IMR-90 (cell line): ENCODE results near the gene ATG14. TPM values are rescaled to one million over a fixed set of nuclear protein-coding genes. Genes with fewer than 3 reads are reported as not detected.

ENCODE experiments used
- ATAC-seq: fragments of 200-7000 bp; cut with Tn5 transposase; 2 replicates; pipeline ENCODE4 v1.9.1; 2020; ENCODE audit warnings: low read depth, mild to moderate bottlenecking, moderate library complexity
- BruUV-seq: library from RNA; stranded (reverse); fragments of 400-500 nt; replicated peaks from 2 replicates; lab custom pipeline; 2021; lab: Mats Ljungman, UMichigan
- CTCF ChIA-PET: fragments of 300-600 bp; formaldehyde crosslinking; extraction: SDS; loops from one replicate; lab custom pipeline; 2021; ENCODE audit warnings: antibody characterized with exemption; lab: Yijun Ruan, JAX
- POLR2A ChIA-PET: fragments of 300-600 bp; sonication (Branson Sonifier 250); formaldehyde crosslinking; loops from one replicate; lab custom pipeline; 2022; ENCODE audit warnings: antibody characterized with exemption; ENCODE audit not compliant: unreplicated experiment; lab: Charles Lee
- DNase-seq: peaks from one replicate; pipeline ENCODE4 v3.0.0; 2013
- H2AFZ ChIP-seq: replicated peaks from 2 replicates; pipeline ENCODE3; 2013; ENCODE audit warnings: low read length, mild to moderate bottlenecking; ENCODE audit not compliant: poor library complexity
- H2AK5ac ChIP-seq: 2 replicates; pipeline ENCODE4 v1.6.1; 2013; ENCODE audit warnings: low read depth, low read length, inconsistent platforms
- H2AK9ac ChIP-seq: replicated peaks from 2 replicates; pipeline ENCODE3; 2013; ENCODE audit warnings: mild to moderate bottlenecking, low read depth, low read length, moderate library complexity; ENCODE audit not compliant: poor library complexity
- H2BK120ac ChIP-seq: 2 replicates; pipeline ENCODE4 v1.6.1; 2013; ENCODE audit warnings: low read depth, low read length, inconsistent platforms
- H2BK15ac ChIP-seq: 3 replicates; pipeline ENCODE4 v1.6.1; 2013; ENCODE audit warnings: low read depth, low read length, inconsistent platforms
- H2BK20ac ChIP-seq: 2 replicates; pipeline ENCODE4 v1.6.1; 2013; ENCODE audit warnings: low read depth, mild to moderate bottlenecking, inconsistent platforms, low read length, moderate library complexity
- H2BK5ac ChIP-seq: 2 replicates; pipeline ENCODE4 v1.6.1; 2013; ENCODE audit warnings: mild to moderate bottlenecking, low read depth, low read length, inconsistent platforms; ENCODE audit not compliant: poor library complexity, severe bottlenecking
- H3K14ac ChIP-seq: replicated peaks from 2 replicates; pipeline ENCODE4 v1.6.1; 2013; ENCODE audit warnings: low read depth, low read length, inconsistent platforms
- H3K18ac ChIP-seq: 2 replicates; pipeline ENCODE4 v1.6.1; 2013; ENCODE audit warnings: low read depth, low read length, control low read depth
- H3K23ac ChIP-seq: 2 replicates; pipeline ENCODE4 v1.6.1; 2013; ENCODE audit warnings: low read depth, low read length, inconsistent platforms
- H3K27ac ChIP-seq: 2 replicates; pipeline ENCODE4 v1.5.1; 2013; ENCODE audit warnings: mild to moderate bottlenecking, control low read depth, low read length; ENCODE audit not compliant: insufficient read depth
- H3K27me3 ChIP-seq: 2 replicates; pipeline ENCODE4 v1.6.1; 2013; ENCODE audit warnings: low read length; ENCODE audit not compliant: control insufficient read depth, insufficient read depth
- H3K36me3 ChIP-seq: 2 replicates; pipeline ENCODE4 v1.6.1; 2013; ENCODE audit warnings: low read length, mixed read lengths; ENCODE audit not compliant: control insufficient read depth, insufficient read depth
- H3K4ac ChIP-seq: 2 replicates; pipeline ENCODE4 v1.6.1; 2013; ENCODE audit warnings: low read depth, low read length, inconsistent platforms
- H3K4me1 ChIP-seq: 2 replicates; pipeline ENCODE4 v1.6.1; 2013; ENCODE audit warnings: low read length, mixed read lengths; ENCODE audit not compliant: control insufficient read depth, insufficient read depth
- H3K4me2 ChIP-seq: 2 replicates; pipeline ENCODE4 v1.6.1; 2013; ENCODE audit warnings: low read depth, mild to moderate bottlenecking, control low read depth, low read length, moderate library complexity
- H3K4me3 ChIP-seq: 2 replicates; pipeline ENCODE4 v1.5.1; 2013; ENCODE audit warnings: low read depth, mild to moderate bottlenecking, control low read depth, low read length, moderate library complexity; ENCODE audit not compliant: insufficient read depth
- H3K56ac ChIP-seq: 2 replicates; pipeline ENCODE4 v1.6.1; 2013; ENCODE audit warnings: low read length, inconsistent platforms; ENCODE audit not compliant: insufficient read depth; ENCODE audit errors: extremely low read depth
- H3K79me1 ChIP-seq, 2 experiments: 2 replicates each; pipeline ENCODE4 v1.6.1; 2013; ENCODE audit warnings: low read length in 2 of 2, inconsistent platforms in 1 of 2, low read depth in 1 of 2
- H3K9ac ChIP-seq: 2 replicates; pipeline ENCODE4 v1.6.1; 2013; ENCODE audit warnings: low read depth, low read length, control low read depth
- H3K9me1 ChIP-seq: 2 replicates; pipeline ENCODE4 v1.6.1; 2013; ENCODE audit warnings: low read length, inconsistent platforms; ENCODE audit not compliant: insufficient read depth
- H3K9me3 ChIP-seq: 2 replicates; pipeline ENCODE4 v1.6.1; 2013; ENCODE audit warnings: low read length; ENCODE audit not compliant: control insufficient read depth, insufficient read depth
- H4K20me1 ChIP-seq: 2 replicates; pipeline ENCODE4 v1.6.1; 2013; ENCODE audit warnings: low read length, inconsistent platforms; ENCODE audit not compliant: insufficient read depth
- H4K5ac ChIP-seq: 2 replicates; pipeline ENCODE4 v1.6.1; 2013; ENCODE audit warnings: mild to moderate bottlenecking, low read depth, low read length, control low read depth
- H4K8ac ChIP-seq, 2 experiments: 2 replicates each; pipeline ENCODE4 v1.6.1; 2013; ENCODE audit warnings: low read depth in 2 of 2, low read length in 2 of 2, control low read depth in 1 of 2, inconsistent platforms in 1 of 2
- H4K91ac ChIP-seq: 2 replicates; pipeline ENCODE4 v1.6.1; 2013; ENCODE audit warnings: low read depth, low read length, inconsistent platforms; ENCODE audit not compliant: insufficient read depth
- CHD1 ChIP-seq: IDR thresholded peaks from 2 replicates; pipeline ENCODE4 v1.6.1; 2012; ENCODE audit warnings: low read depth, low read length, improper control_type of control experiment
- MAZ ChIP-seq: IDR thresholded peaks from 2 replicates; pipeline ENCODE4 v1.6.1; 2012; ENCODE audit warnings: low read depth, mild to moderate bottlenecking, low read length, improper control_type of control experiment, moderate library complexity, borderline replicate concordance
- MXI1 ChIP-seq: IDR thresholded peaks from 2 replicates; pipeline ENCODE4 v1.6.1; 2012; ENCODE audit warnings: low read depth, mild to moderate bottlenecking, low read length, moderate library complexity, borderline replicate concordance
- NFE2L2 ChIP-seq: fragments of 150-350 bp; IDR thresholded peaks from 2 replicates; pipeline ENCODE4 v1.6.1; 2016; ENCODE audit warnings: low read depth, mild to moderate bottlenecking, low read length
- POLR2A ChIP-seq: IDR thresholded peaks from 2 replicates; pipeline ENCODE4 v1.6.1; 2012; ENCODE audit warnings: mild to moderate bottlenecking, low read depth, low read length
- RCOR1 ChIP-seq: IDR thresholded peaks from 2 replicates; pipeline ENCODE4 v1.6.1; 2012; ENCODE audit warnings: mild to moderate bottlenecking, low read length, improper control_type of control experiment; ENCODE audit not compliant: insufficient replicate concordance
- RFX5 ChIP-seq: IDR thresholded peaks from 2 replicates; pipeline ENCODE4 v1.8.0; 2012; ENCODE audit warnings: low read depth, mild to moderate bottlenecking, low read length, moderate library complexity
- SMC3 ChIP-seq: fragments of 150-350 bp; IDR thresholded peaks from 2 replicates; pipeline ENCODE4 v1.6.1; 2016; ENCODE audit warnings: low read depth, mild to moderate bottlenecking, antibody characterized with exemption, low read length, moderate library complexity
- WGBS, 2 experiments: methylation state at CpG; one replicate each; pipeline versions ENCODE4 v1.1.5 to v1.1.7; 2013; ENCODE audit warnings: missing lambda C conversion rate in 2 of 2; ENCODE audit not compliant: insufficient read length in 1 of 2; ENCODE audit errors: extremely low coverage in 2 of 2; 5-methylcytosine and 5-hydroxymethylcytosine counted together
- dilution Hi-C: fragments of 300-500 bp; cut with HindIII; formaldehyde crosslinking; loops from one replicate; pipeline ENCODE4 v1.14.3; 2018; ENCODE audit warnings: low sequenced_read_pairs; ENCODE audit not compliant: unreplicated experiment
- in situ Hi-C: fragments of 300-500 bp; cut with MboI; formaldehyde crosslinking; loops from 3 replicates; pipeline ENCODE4 v1.14.3; 2019; ENCODE audit warnings: low sequenced_read_pairs, inconsistent platforms, mixed read lengths
- intact Hi-C: fragments of 100-400 bp; cut with micrococcal nuclease; formaldehyde crosslinking; loops from 2 replicates; pipeline ENCODE4 v1.10.0; 2022
- polyA plus RNA-seq, 3 experiments: library from polyadenylated mRNA; depleted of rRNA; stranded (reverse); fragments of >200 nt; gene quantifications; 2 replicates each; pipeline ENCODE4 v1.2.3, GENCODE V29; 2012; ENCODE audit warnings: low replicate concordance in 1 of 3
- total RNA-seq: library from RNA; depleted of rRNA; stranded (reverse); fragments of >200 nt; gene quantifications from 2 replicates; pipeline ENCODE4 v1.2.3, GENCODE V29; 2012
- TF ChIP-seq, protein P1 (sequence below): conservative IDR thresholded peaks from 2 replicates; pipeline ENCODE4 v1.5.1; 2012; ENCODE audit warnings: mild to moderate bottlenecking, low read depth, low read length, improper control_type of control experiment
- TF ChIP-seq, protein P2 (sequence below): fragments of 150-350 bp; IDR thresholded peaks from 2 replicates; pipeline ENCODE4 v1.6.1; 2017; ENCODE audit warnings: mild to moderate bottlenecking, antibody characterized with exemption, low read length, low read depth

Gene ATG14
- total and polyA plus RNA-seq, 2 of the 4 experiments (the other 2 are of a cell fraction) = 5.0 to 12.4 TPM

DNA sequence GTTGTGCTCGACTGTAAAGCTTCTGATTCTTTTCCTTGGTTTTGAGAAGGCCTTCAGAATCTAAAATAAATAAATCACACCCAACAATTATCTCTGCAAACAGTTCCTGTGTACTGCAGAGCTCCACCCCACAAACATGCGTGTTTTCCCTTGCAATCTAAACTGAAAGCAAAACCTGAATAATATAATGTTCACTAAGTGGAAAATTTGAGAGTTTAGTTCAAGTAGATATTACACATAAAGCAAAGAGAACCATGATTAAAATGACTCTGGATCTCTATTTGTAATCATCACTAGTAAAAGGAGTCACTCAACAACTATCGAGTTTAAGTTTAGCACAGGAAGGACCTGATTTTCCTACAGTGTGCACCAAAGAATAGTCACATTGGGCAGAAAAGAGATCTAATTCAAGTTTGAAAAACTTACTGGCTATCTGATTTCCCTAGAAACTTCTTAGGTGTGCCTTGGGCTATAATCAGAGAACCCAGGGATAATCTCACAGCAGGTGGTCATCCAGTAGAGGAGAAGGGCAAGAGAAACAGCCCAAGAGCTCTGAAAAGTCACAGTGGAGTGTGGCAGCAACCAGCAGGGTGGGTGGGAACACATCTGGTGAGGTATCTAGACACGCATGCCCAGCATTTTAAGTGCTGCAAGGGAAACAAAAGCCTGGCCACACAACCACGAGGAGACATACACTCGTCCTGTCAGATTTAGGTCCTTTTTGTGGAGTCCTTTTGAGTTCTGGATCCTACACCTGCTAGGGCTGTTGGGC lies 25.4 kb downstream of the ATG14 start:
- Histone ChIP-seq H3K79me1 (peaks cover 3 to 26% of the 10 kb centered on the region in 2 experiments; a peak in 2 of 4 replicates), H3K23ac (no peak overlapping the region), H3K27me3 (no peaks in the 10 kb centered on the region), H3K9me1 (peaks cover 16% of the 10 kb centered on the region), H3K18ac (no peak overlapping the region), H2BK120ac (no peak overlapping the region), H3K27ac (no peak overlapping the region), H3K36me3 (peaks cover 17% of the 10 kb centered on the region), H4K8ac (no peak overlapping the region), H4K20me1 (no peaks in the 10 kb centered on the region), H4K5ac (no peak overlapping the region), H3K4me2 (no peak overlapping the region), H3K56ac (no peak overlapping the region), H3K4me3 (no peak overlapping the region), H3K14ac (no peak overlapping the region), H4K91ac (no peak overlapping the region), H2BK15ac (0 out of 3 replicates have a peak overlapping the region, but pooled peaks have one; percentile 27), H3K9me3 (no peaks in the 10 kb centered on the region), H3K4ac (0 out of 2 replicates have a peak overlapping the region, but pooled peaks have one; percentile 15), H2AK9ac (peak overlapping the region; percentile 12), H3K9ac (no peak overlapping the region), H2BK20ac (no peak overlapping the region), H2BK5ac (no peak overlapping the region), H2AFZ (no peak overlapping the region), H3K4me1 (peaks cover 20% of the 10 kb centered on the region), H2AK5ac (0 out of 2 replicates have a peak overlapping the region, but pooled peaks have one; percentile 17)
- ATAC-seq (no peak), DNase-seq (no peak)
- intact Hi-C loops (no loop called here), in situ Hi-C loops (no loop called here), dilution Hi-C loops (no loop called here)
- ChIA-PET CTCF (interaction anchor here (0.6 to 1.0 kb wide), 4 partner anchors 12 to 36 kb away, joined by 3 read pairs; no protein-coding TSS in a partner anchor), POLR2A (no interaction called here)
- TF ChIP-seq RCOR1 = no peak
- TF ChIP-seq, protein P1, sequence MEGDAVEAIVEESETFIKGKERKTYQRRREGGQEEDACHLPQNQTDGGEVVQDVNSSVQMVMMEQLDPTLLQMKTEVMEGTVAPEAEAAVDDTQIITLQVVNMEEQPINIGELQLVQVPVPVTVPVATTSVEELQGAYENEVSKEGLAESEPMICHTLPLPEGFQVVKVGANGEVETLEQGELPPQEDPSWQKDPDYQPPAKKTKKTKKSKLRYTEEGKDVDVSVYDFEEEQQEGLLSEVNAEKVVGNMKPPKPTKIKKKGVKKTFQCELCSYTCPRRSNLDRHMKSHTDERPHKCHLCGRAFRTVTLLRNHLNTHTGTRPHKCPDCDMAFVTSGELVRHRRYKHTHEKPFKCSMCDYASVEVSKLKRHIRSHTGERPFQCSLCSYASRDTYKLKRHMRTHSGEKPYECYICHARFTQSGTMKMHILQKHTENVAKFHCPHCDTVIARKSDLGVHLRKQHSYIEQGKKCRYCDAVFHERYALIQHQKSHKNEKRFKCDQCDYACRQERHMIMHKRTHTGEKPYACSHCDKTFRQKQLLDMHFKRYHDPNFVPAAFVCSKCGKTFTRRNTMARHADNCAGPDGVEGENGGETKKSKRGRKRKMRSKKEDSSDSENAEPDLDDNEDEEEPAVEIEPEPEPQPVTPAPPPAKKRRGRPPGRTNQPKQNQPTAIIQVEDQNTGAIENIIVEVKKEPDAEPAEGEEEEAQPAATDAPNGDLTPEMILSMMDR = no peak
- TF ChIP-seq MAZ = no peak
- TF ChIP-seq MXI1 = no peak
- TF ChIP-seq, protein P2, sequence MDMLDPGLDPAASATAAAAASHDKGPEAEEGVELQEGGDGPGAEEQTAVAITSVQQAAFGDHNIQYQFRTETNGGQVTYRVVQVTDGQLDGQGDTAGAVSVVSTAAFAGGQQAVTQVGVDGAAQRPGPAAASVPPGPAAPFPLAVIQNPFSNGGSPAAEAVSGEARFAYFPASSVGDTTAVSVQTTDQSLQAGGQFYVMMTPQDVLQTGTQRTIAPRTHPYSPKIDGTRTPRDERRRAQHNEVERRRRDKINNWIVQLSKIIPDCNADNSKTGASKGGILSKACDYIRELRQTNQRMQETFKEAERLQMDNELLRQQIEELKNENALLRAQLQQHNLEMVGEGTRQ = no peak
- no peak for TF ChIP-seq POLR2A
- no peak for TF ChIP-seq RFX5
- TF ChIP-seq SMC3 = no peak
- no peak for TF ChIP-seq NFE2L2
- TF ChIP-seq CHD1 = no peak
- BruUV-seq = no TSS peak
- 93% methylated on average over 2 of the region's 6 CpGs; no CpG with 5 or more reads in 1 of the 2 experiments for WGBS, 2 experiments
